LNCAP (cell line): ENCODE results near the gene HNRNPA0.

Experiments
- TF ChIP-seq, protein P1 (sequence below): fragments of 450-650 bp; IDR thresholded peaks from 2 replicates; pipeline ENCODE4 v1.5.1; 2017; ENCODE audit warnings: mild to moderate bottlenecking

HNRNPA0 gene

DNA sequence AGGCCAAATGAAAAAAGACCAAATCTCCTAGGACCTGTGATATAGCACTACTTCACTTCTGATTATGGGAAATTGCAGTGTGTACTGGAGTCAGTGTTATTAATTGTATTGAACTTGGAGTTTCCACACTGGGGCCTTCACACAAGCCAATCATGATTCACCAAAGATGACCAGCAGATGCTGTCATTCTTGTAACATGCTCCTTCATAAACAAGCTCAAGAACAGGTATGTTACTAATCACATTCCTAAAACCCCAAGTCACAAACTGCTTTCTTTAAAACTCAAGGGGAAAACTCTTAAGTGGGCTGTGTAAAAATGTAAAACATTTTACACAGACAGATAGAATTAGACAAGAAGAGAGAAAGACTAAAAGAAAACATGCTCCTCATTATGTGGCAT lies 23.8 kb downstream of the HNRNPA0 start:
- TF ChIP-seq, protein P1, sequence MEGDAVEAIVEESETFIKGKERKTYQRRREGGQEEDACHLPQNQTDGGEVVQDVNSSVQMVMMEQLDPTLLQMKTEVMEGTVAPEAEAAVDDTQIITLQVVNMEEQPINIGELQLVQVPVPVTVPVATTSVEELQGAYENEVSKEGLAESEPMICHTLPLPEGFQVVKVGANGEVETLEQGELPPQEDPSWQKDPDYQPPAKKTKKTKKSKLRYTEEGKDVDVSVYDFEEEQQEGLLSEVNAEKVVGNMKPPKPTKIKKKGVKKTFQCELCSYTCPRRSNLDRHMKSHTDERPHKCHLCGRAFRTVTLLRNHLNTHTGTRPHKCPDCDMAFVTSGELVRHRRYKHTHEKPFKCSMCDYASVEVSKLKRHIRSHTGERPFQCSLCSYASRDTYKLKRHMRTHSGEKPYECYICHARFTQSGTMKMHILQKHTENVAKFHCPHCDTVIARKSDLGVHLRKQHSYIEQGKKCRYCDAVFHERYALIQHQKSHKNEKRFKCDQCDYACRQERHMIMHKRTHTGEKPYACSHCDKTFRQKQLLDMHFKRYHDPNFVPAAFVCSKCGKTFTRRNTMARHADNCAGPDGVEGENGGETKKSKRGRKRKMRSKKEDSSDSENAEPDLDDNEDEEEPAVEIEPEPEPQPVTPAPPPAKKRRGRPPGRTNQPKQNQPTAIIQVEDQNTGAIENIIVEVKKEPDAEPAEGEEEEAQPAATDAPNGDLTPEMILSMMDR = no peak

DNA sequence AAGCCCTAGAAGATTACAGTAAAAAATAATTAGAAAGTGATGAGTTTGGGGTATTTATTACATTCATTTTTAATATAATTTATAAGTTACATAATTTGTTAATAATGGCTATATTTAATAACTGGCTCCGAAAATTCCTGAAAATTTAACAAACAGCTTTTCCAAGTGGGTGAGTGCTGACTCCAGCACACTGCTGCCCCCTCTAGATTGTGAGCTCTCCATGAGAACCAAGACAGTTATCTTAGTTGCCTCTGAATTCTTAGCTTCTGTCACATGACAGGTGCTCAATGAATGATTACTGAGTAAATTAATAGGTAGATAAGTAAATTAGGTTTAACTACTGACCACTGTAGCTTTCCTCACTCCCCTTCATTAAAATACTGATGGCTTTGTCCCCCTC lies 26.1 kb downstream of the HNRNPA0 start:
- TF ChIP-seq, protein P1 = no peak

DNA sequence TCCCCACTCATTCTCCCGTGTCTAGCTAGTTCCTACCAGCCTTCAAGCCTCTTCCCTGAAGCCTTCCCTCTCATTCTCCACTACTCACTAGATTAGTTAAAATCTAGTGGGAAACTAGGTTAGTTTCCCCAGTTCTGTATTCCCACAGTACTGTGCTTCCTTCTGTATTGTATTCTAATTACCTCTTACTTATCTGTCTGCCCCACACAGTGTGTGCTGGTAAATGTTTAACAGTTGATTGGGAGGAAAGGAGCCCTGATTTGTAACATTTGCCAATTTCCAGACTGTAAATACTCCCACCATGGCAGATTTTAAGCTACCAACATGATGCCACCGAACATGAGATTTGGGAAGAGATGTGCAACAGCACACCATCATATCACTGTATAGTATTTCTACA lies 26.5 kb downstream of the HNRNPA0 start:
- TF ChIP-seq, protein P1 = no peak

DNA sequence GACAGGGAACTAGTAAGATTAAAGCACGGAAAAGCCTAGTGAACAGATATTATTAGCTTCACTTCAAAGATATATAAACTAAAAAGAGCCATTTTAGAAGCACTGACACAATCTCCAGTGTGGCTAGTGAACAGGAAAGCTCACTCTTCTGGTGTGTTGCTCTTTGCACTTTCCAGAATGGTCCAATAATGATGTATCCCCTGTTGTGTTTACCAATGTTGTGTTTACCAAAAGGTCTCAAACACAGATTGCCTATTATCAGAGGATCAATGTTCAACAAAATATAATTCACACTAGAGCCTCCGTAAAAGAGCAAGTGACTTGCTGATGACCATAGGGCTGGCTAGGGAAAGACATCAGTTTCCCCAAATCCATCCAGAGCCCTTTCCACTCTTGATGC lies 29.9 kb downstream of the HNRNPA0 start:
- TF ChIP-seq, protein P1 = no peak

DNA sequence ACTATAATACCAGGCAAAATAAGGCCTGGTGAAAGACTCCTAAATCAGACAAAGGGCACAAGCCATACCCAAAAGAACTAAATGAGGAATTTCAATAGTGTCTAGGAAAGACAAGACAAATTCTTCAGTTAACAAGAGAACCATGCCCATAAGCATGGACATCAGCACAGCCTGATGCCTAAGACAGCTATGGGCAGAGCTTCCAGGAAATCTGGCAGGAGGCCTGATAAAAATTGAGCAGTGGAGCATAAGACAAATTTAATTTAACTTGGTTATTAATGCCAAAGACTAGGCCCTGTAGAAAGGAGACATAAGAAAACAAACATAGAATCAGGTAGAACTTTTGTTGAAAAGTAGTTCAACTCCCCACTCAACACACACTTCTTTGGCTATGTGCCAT lies 35.6 kb downstream of the HNRNPA0 start:
- TF ChIP-seq, protein P1 = no peak

DNA sequence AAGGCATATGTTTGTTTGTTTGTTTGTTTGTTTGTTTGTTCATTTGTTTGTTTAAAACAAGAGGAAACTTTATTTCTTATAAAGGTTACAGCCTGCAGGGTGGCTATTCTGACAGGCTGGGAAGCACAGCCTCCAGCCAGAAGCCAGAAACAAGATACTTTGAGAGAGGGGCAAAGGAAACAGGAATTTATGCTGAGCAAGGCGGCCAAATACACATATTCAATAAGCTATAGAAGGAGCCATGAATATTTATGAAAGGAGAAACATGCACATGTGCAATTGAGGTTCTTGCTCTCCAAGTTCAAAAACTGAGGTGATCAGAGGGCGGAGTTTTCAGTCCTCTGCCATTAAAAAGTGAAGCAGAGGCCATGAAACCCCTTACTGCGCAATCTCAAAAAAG lies 37.8 kb downstream of the HNRNPA0 start:
- TF ChIP-seq, protein P1 = no peak

DNA sequence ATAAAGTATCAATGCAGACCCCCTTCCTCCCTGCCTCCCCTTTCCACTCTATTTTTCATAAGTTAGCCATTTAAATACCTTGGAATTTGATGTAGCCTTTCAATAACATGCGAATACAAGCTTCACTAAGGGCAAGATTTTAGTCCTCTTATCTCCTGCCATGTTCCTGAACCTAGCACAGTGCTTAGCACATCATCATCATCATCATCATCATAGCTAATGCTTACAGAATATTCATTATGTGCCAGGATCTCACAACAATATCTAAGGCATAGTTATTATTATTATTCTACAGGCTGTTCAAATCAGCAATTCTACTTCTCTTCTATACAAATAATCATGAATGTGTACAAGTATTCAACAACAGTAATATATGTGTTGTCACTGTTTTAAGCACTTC lies 38.7 kb downstream of the HNRNPA0 start:
- TF ChIP-seq, protein P1 = no peak

DNA sequence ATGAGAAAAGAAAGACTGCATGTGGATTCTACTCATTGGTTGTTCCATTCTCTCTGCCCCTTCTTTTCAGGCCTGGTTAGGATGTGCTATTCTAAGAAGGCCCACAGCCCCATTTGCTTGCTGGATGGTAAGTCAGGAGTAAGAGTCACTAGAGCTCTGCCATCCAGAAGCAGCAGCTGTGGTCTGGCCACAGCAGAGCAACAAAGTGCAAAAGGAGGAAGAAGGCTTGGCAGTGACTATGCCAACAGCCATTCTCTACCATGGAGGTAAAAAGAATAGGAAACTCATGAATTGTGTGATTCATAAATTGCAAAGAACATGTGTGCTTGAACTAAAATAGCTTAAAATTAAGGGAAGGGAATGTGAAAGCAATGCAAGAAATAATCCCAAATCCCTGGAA lies 39.2 kb downstream of the HNRNPA0 start:
- TF ChIP-seq, protein P1 = no peak
